Activated CD4-positive, alpha-beta T cell treated with anti-CD3 and anti-CD28 coated beads, Interleukin-2, amount 10 ng/mL, durations not matched to agents 7 days and 5 days (primary cell): ENCODE data around the gene SH3BGRL2. TPM values are rescaled to one million over a fixed set of nuclear protein-coding genes. Genes with fewer than 3 reads are reported as not detected.

ENCODE experiments used
- CTCF ChIA-PET: fragments of 350-600 bp; sonication (Branson Sonifier 250); formaldehyde crosslinking; loops from one replicate; lab custom pipeline; 2021; ENCODE audit warnings: antibody characterized with exemption; lab: Charles Lee
- POLR2A ChIA-PET: fragments of 350-600 bp; sonication (Branson Sonifier 250); formaldehyde crosslinking; loops from one replicate; lab custom pipeline; 2021; ENCODE audit warnings: antibody characterized with exemption; lab: Charles Lee
- DNase-seq: peaks from one replicate; pipeline ENCODE4 v3.0.0-alpha.2; 2020
- H3K27ac Mint-ChIP-seq: one replicate; pipeline ENCODE4 v1.8.0; 2021; ENCODE audit warnings: mild to moderate bottlenecking, moderate library complexity, mixed read lengths
- H3K27me3 Mint-ChIP-seq: one replicate; pipeline ENCODE4 v1.8.0; 2021; ENCODE audit warnings: mixed read lengths
- H3K36me3 Mint-ChIP-seq: one replicate; pipeline ENCODE4 v1.8.0; 2021; ENCODE audit warnings: low read depth, mixed read lengths
- H3K4me1 Mint-ChIP-seq: one replicate; pipeline ENCODE4 v1.8.0; 2021; ENCODE audit warnings: mixed read lengths
- H3K4me3 Mint-ChIP-seq: one replicate; pipeline ENCODE4 v1.8.0; 2021; ENCODE audit warnings: mild to moderate bottlenecking, moderate library complexity, mixed read lengths
- H3K9me3 Mint-ChIP-seq: one replicate; pipeline ENCODE4 v1.8.0; 2021; ENCODE audit warnings: mixed read lengths
- total RNA-seq, 2 experiments: library from RNA; stranded (reverse); gene quantifications; one replicate each; pipeline ENCODE4 v1.2.3, GENCODE V29; 2021

SH3BGRL2 gene
- total RNA-seq, 2 experiments from 2014 or later, result 0.12 to 0.17 TPM

DNA sequence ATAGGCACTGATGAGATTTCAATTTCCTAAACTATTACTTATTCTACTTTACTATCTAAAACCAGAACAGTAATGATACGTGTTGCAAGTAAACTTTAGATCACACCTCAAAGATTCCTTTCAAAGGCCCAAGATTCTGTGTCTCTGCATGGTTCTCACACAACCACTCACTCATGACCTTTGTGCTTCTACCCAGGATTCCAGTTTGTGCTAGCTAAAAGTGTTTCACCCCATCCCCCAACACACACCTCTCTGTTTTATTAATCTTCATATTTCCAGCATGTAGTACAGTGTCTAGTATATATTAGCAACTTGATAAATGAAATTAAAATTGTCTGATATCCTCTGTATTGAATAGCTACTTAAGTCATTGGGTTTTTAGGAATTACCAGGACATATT is 8.8 kb upstream of the SH3BGRL2 start:
- Mint-ChIP-seq H3K4me3 (no peak overlapping the region), H3K9me3 (no peaks in the 10 kb centered on the region), H3K27ac (no peak overlapping the region), H3K36me3 (no peaks in the 10 kb centered on the region), H3K27me3 (peaks cover 7% of the 10 kb centered on the region), H3K4me1 (no peaks in the 10 kb centered on the region)
- ChIA-PET POLR2A (no interaction called here), CTCF (interaction anchor here (0.8 kb wide), 1 partner anchor 9 kb away, joined by 3 read pairs; no protein-coding TSS in a partner anchor)
- no peak for DNase-seq

DNA sequence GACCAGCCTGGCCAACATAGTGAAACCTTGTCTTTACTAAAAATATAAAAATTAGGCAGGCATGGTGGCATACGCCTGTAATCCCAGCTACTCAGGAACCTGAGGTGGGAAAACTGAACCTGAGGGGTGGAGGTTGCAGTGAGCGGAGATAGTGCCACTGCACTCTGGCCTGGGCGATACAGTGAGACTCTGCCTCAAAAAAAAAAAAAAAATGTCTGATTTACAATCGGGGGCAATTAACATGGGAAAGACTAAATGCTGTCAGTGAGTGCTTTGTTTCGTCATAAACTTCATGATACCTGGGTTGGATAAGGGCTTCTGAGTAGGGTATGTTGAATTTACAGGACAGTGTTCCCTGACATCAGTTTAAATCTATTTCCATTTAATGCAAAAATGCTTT is 8.0 kb upstream of the SH3BGRL2 start:
- Mint-ChIP-seq H3K9me3 (no peaks in the 10 kb centered on the region), H3K4me3 (no peak overlapping the region), H3K27ac (no peak overlapping the region), H3K4me1 (no peaks in the 10 kb centered on the region), H3K27me3 (peaks cover 12% of the 10 kb centered on the region), H3K36me3 (no peaks in the 10 kb centered on the region)
- DNase-seq, result no peak
- ChIA-PET POLR2A (no interaction called here), CTCF (interaction anchor here (0.7 to 0.8 kb wide), 2 partner anchors 10 to 127 kb away, joined by 3 to 5 read pairs; no protein-coding TSS in a partner anchor)

- no peak overlapping the region for H3K27ac Mint-ChIP-seq
- peaks cover 3% of the 10 kb centered on the region for H3K4me1 Mint-ChIP-seq
- no peak overlapping the region for H3K4me3 Mint-ChIP-seq
- ChIA-PET POLR2A (no interaction called here), CTCF (interaction anchor here (1.3 kb wide), 1 partner anchor 23 kb away, joined by 3 read pairs; no protein-coding TSS in a partner anchor)
- no peaks in the 10 kb centered on the region for H3K36me3 Mint-ChIP-seq
- H3K9me3 Mint-ChIP-seq, result no peaks in the 10 kb centered on the region
- DNase-seq, result no peak
- peaks cover 26% of the 10 kb centered on the region for H3K27me3 Mint-ChIP-seq
Observed at GRCh38 chr6:79625746-79626145, 5.4 kb upstream of the SH3BGRL2 start.

DNA sequence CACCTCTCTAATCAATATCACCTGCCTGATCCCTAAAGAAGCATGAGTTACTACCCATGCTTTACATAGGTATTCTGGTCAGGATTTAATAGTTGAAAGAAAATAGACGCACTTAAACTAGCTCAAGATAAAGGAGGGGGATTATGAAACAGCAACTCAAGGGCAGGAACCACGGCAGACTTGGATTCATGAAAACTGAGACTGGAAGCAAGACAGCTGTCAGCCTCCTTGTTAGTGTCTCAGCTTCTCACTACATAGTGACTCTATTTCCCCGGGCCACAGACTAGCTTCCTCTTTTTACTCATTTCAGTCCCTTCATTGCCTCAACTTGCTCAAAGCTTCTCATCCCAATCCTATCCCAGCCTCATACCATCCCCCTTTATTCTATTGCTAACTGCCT is 4.3 kb upstream of the SH3BGRL2 start:
- CTCF ChIA-PET, result interaction anchor here (1.3 kb wide), 1 partner anchor 22 kb away, joined by 3 read pairs; no protein-coding TSS in a partner anchor

GRCh38 chr6:79627422-79627821 is 3.7 kb upstream of the SH3BGRL2 start:
- H3K36me3 Mint-ChIP-seq, result no peaks in the 10 kb centered on the region
- POLR2A ChIA-PET, result no interaction called here
- H3K27ac Mint-ChIP-seq, result no peak overlapping the region
- no peaks in the 10 kb centered on the region for H3K9me3 Mint-ChIP-seq
- no peak overlapping the region for H3K4me3 Mint-ChIP-seq
- peaks cover 9% of the 10 kb centered on the region for H3K4me1 Mint-ChIP-seq
- no peak for DNase-seq
- CTCF ChIA-PET, result no interaction called here
- peaks cover 40% of the 10 kb centered on the region for H3K27me3 Mint-ChIP-seq

More for the DNA sequence above, 4.3 kb upstream of the SH3BGRL2 start:
- Mint-ChIP-seq H3K27ac (no peak overlapping the region), H3K9me3 (no peaks in the 10 kb centered on the region), H3K27me3 (peaks cover 36% of the 10 kb centered on the region), H3K36me3 (no peaks in the 10 kb centered on the region), H3K4me1 (peaks cover 7% of the 10 kb centered on the region), H3K4me3 (no peak overlapping the region)
- POLR2A ChIA-PET, result no interaction called here
- no peak for DNase-seq

DNA sequence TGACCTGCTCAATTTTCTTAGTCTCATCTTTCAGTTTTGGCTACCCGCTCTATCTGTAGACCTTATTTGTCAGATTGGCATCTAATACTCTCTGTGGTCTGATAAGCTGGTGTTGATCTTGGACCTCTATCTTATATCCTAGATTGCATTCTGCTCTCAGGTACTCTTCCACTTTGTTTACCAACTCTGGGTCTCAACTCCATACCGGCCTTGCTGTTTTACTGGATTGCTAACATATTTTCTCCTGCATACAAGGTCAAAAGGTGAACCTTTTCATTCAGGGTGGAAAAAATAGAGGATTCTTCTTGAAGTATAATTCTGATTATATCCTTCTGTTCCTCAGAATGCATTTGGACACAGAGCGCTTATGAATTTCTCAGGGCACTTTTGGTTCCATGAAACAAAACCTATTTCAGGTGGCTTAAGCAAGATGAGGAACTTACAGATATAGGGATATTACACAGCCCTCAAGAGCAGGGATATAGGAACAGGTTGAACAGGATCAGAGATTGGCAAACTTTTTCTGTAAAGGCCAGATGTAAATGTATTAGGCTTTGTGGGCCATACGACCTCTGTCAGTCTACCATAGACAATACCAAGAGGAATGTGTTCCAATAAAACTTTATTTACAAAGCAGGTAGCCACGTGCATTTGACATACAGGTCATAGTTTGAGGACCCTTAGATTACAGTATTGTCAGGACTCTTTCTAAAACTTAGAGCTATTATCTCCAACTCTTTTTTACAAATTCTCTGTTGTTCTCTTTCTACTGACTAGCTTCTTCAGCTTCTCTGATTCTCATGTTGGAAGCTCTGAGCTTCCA is 2.5 kb upstream of the SH3BGRL2 start:
- POLR2A ChIA-PET, result no interaction called here
- no peak overlapping the region for H3K4me3 Mint-ChIP-seq
- H3K9me3 Mint-ChIP-seq, result no peaks in the 10 kb centered on the region
- no peaks in the 10 kb centered on the region for H3K36me3 Mint-ChIP-seq
- H3K27ac Mint-ChIP-seq, result no peak overlapping the region
- no peak for DNase-seq
- peaks cover 50% of the 10 kb centered on the region for H3K27me3 Mint-ChIP-seq
- peaks cover 9% of the 10 kb centered on the region for H3K4me1 Mint-ChIP-seq
- CTCF ChIA-PET, result interaction anchor here (0.7 kb wide), 1 partner anchor 12 kb away, joined by 3 read pairs; no protein-coding TSS in a partner anchor

- CTCF ChIA-PET, result no interaction called here
- H3K4me3 Mint-ChIP-seq, result peak overlapping the region; percentile 75
- H3K36me3 Mint-ChIP-seq, result no peaks in the 10 kb centered on the region
- H3K9me3 Mint-ChIP-seq, result no peaks in the 10 kb centered on the region
- H3K27ac Mint-ChIP-seq, result no peak overlapping the region
- DNase-seq, result no peak
- POLR2A ChIA-PET, result no interaction called here
- peaks cover 60% of the 10 kb centered on the region for H3K27me3 Mint-ChIP-seq
- peaks cover 9% of the 10 kb centered on the region for H3K4me1 Mint-ChIP-seq
Observed at GRCh38 chr6:79630380-79630882, 698 bp upstream of the SH3BGRL2 start.

DNA sequence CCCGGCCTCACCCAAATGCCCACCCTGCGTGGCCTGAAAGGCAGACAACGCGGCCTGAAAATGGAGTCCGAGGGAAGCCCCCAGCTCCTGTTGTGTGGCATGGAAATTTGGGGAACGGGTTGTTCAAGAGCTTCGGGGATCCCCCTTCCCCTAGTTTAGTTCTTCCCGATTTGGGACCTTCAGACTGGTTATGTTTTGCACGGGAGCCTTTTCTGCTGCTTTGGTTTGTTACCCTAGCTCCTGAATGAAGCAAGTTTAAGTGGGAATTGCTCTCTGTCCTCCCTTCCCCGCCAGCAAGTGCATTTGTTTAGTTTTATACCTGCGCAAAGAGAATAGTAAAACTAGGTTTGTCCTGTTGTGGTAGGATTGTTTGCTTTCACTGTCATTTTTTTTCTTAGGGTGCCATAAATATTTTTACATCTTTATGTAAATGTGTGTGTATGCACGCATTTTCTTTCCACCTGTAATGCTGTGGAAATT is 604 bp downstream of the SH3BGRL2 start:
- H3K27me3 Mint-ChIP-seq, result peaks cover 66% of the 10 kb centered on the region
- H3K9me3 Mint-ChIP-seq, result no peaks in the 10 kb centered on the region
- peak overlapping the region; percentile 75 for H3K4me3 Mint-ChIP-seq
- H3K4me1 Mint-ChIP-seq, result peaks cover 9% of the 10 kb centered on the region
- ChIA-PET POLR2A (no interaction called here), CTCF (no interaction called here)
- no peak overlapping the region for H3K27ac Mint-ChIP-seq
- no peak for DNase-seq
- H3K36me3 Mint-ChIP-seq, result no peaks in the 10 kb centered on the region

DNA sequence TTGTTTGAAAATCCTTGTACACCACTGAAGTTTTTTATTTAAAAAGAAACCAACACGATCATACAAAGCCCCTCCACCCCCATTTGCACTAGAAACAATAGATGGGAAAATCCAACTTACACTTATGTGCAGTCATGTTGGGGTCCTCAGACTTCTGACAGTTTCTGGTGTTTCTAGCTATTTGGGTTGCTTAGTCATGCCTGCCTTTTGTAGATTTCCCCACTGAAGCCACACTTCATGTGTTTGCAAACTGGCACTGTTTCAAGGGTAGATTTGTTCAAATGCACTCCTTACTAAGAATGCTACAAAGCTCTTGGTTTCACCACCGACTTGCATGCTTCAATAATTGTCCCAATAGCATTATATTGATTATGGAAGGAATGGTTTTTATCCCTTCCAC is 1.5 kb downstream of the SH3BGRL2 start:
- H3K27me3 Mint-ChIP-seq, result peaks cover 60% of the 10 kb centered on the region
- CTCF ChIA-PET, result interaction anchor here (0.8 to 1.2 kb wide), 2 partner anchors 10 to 41 kb away, joined by 3 to 4 read pairs; no protein-coding TSS in a partner anchor
- H3K27ac Mint-ChIP-seq, result no peak overlapping the region
- DNase-seq, result no peak
- POLR2A ChIA-PET, result no interaction called here
- peaks cover 9% of the 10 kb centered on the region for H3K4me1 Mint-ChIP-seq
- H3K4me3 Mint-ChIP-seq, result no peak overlapping the region
- no peaks in the 10 kb centered on the region for H3K36me3 Mint-ChIP-seq
- H3K9me3 Mint-ChIP-seq, result no peaks in the 10 kb centered on the region

- Mint-ChIP-seq H3K27me3 (peaks cover 48% of the 10 kb centered on the region), H3K4me3 (no peak overlapping the region), H3K9me3 (no peaks in the 10 kb centered on the region), H3K36me3 (no peaks in the 10 kb centered on the region), H3K4me1 (peaks cover 9% of the 10 kb centered on the region), H3K27ac (no peak overlapping the region)
- DNase-seq, result no peak
- ChIA-PET CTCF (no interaction called here), POLR2A (no interaction called here)
Observed at GRCh38 chr6:79634491-79635231, 3.5 kb downstream of the SH3BGRL2 start.

DNA sequence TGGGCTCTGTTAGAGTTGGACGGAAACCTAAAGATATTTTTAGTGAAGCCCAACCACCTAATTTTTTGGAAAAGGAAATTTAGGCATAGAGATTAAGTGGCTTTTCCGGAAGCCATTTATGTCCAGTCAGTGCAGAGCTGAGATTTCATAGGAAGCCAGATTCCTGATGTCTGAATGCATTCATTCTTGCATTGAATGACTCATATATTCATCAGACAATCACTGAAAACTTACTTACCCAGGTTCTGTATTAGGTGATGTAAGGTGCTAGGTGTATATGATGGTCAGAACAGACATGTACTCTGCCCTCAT is 4.1 kb downstream of the SH3BGRL2 start:
- Mint-ChIP-seq H3K36me3 (no peaks in the 10 kb centered on the region), H3K9me3 (no peaks in the 10 kb centered on the region), H3K27ac (no peak overlapping the region), H3K4me3 (no peak overlapping the region), H3K4me1 (peaks cover 9% of the 10 kb centered on the region), H3K27me3 (peaks cover 46% of the 10 kb centered on the region)
- DNase-seq, result no peak
- CTCF ChIA-PET, result no interaction called here
- POLR2A ChIA-PET, result no interaction called here

GRCh38 chr6:79636673-79637072 is 5.5 kb downstream of the SH3BGRL2 start:
- H3K36me3 Mint-ChIP-seq, result no peaks in the 10 kb centered on the region
- no peaks in the 10 kb centered on the region for H3K9me3 Mint-ChIP-seq
- peaks cover 3% of the 10 kb centered on the region for H3K4me1 Mint-ChIP-seq
- ChIA-PET CTCF (no interaction called here), POLR2A (no interaction called here)
- DNase-seq, result no peak
- no peak overlapping the region for H3K4me3 Mint-ChIP-seq
- no peak overlapping the region for H3K27ac Mint-ChIP-seq
- peaks cover 32% of the 10 kb centered on the region for H3K27me3 Mint-ChIP-seq
